HG03060 (cell line): ENCODE results near the gene FRS2.
"Not testable (repeated sequence)": the region's sequence is repeated elsewhere in the genome, so short reads cannot be mapped to it uniquely, and the experiment has no call there.

Experiments
- ATAC-seq: cut with Tn5 transposase; IDR thresholded peaks from one replicate; pipeline ENCODE4 v1.9.1; 2021; ENCODE audit warnings: low read depth, moderate number of reproducible peaks; ENCODE audit not compliant: unreplicated experiment

The FRS2 gene, protein sequence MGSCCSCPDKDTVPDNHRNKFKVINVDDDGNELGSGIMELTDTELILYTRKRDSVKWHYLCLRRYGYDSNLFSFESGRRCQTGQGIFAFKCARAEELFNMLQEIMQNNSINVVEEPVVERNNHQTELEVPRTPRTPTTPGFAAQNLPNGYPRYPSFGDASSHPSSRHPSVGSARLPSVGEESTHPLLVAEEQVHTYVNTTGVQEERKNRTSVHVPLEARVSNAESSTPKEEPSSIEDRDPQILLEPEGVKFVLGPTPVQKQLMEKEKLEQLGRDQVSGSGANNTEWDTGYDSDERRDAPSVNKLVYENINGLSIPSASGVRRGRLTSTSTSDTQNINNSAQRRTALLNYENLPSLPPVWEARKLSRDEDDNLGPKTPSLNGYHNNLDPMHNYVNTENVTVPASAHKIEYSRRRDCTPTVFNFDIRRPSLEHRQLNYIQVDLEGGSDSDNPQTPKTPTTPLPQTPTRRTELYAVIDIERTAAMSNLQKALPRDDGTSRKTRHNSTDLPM

DNA sequence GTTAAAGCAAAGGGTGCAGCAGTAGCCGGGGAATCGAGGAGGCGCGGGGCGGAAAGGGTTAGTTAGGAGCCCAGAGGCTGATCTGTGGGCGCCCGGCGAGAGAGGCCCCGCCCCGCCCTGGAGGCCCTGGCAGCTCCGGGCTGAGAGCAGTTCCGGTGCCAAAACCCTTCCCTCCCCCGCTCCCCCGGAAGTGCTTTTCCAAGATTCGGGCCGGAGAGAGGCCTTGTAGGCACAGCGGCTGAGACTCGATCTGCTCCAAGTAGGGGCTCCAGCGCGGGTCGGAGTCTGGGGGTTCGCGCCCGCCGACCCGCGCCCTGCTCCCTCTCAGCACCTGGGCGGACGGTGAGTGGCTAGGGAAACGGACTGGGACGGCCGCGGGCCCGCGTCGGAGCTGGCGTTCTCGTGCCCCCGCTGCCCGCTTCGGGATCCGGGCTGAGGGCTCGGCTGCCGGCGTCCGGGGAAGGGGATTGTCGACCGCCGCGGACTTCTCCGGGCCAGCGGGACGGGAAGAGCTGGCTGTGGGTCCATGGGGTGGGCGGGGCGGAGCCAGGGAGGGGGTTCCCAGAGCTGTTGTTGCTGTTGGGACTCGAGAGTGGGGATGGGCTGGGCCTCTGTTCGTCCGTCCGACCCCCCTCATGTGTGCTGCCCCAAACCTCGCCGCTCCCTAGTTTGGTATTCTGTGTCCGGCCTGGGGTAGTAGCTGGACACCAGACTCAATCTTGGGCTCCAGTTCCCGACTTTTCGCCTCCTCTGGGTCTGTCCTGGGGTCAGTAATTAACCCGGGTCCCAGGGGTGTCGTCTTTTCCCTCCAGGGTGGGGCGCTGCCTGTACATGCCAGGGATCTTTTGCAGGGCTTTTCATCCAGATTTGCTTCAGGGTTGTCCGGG, at the start of gene FRS2:
TSS of gene FRS2 (plus strand) at position 200 of the 887 bp plus-strand sequence. CDS start 98,643 bp downstream, outside the sequence.
- peak; percentile 76 for ATAC-seq

DNA sequence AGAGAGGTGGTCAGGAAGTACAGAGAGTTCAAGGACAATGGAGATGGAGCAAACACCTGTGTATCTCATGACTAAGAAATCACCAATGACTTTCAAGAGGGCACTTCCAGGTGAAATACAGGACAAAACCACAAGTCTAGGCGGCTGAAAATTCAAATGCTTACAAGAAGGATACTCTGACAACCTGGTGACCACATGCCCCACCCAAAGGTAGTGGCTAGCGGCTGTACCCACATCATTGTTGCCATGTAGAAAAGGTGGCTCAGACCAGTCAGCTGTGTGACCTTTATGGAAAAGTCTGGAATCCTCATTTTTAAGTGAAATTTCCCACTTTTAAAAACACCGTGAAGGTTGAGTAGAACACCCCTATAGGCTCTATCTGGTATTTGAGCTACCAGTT, 48.6 kb upstream of the FRS2 start:
- ATAC-seq, result no peak

DNA sequence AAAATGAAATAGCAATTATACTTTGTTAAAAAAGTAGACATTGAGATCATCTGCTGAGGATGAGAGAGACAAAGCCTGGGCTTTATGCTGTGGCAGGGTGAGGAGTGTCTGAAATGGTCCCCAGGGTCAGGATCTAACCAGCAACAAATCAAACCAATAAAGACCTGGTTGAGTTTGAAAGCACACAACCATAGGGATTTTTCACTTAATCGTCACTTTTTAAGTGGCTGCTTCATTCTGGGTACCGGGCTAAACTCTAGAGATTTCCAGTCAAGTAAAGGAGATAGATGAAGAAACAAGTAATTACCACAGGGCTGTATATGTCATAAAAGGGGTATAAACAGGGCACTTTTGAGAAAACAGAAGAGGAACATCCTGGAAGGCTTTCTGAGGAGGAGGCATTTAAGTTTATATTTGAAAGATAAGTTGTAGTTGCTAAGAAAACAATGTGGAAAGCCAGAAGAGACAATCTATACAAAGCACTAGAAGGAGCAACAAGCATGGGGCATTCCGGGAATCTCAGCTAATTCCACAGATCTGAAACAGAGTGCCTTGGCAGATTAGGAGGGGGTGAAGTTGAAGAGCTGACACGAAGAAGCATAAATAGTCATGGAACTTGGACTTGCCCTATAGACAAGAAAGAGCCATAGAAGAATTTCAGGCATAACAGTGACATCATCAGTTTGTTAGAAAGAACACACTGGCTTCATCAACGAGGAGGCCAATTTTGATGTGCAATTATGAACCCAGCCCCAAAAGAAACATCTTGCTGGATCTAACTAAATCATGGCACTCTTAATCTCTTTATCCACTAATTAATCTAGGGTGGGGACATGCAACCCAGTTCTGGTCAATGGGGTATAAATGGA, 46.9 kb upstream of the FRS2 start:
- ATAC-seq, result no peak

DNA sequence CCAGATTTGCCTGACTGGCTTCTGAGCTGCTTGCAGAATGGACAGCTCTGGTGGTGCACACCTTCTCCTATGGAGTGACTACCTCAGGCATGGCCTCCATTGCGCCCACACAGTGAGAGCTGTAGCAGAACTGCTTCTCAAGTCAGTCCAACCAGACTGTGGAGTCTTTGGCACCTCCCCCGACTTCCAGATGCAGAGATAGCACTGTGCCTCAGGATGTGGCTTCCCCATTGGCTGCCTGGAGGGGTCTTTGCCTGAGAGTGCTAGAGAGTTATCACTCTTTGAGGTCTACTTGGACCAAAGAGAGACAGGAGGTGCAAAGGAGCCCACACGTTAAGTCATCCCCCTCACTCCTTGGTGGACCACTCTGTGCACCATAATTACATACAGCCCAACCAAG, 44.8 kb upstream of the FRS2 start:
- ATAC-seq, result no peak

DNA sequence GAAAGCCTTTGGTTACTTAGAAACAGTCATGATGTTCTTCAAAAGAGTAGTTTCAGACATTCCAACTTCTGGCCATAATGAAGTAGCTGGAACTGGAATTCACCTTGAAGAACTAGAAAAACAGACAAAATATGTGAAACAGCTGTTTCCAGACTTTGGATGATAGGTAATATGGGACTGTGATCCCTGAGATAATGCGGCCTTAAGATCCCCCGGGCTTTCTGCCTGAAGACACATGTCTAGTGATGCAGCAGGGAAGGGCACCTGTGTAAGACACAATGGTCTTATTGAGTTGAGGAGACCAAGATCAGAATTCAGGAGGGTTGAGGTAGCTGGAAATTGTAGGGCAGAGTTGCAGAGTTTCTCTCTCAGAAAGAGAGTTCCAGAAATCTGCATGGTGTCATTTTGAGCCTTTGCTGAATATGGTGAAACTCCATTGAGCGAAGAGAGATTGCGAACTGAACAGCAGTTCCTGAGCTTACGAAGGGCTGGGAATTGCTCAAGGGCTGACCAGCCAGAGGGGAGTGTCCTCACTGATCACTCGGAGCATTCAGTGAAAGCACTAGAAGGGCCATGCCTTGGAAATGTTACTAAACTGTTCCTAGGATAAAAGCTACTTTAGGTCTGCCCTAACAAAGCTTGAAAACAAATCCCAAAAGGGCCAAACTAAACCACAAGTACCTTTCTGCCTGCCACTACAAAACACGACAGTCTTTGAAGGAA, 41.7 kb upstream of the FRS2 start:
- ATAC-seq, result no peak

DNA sequence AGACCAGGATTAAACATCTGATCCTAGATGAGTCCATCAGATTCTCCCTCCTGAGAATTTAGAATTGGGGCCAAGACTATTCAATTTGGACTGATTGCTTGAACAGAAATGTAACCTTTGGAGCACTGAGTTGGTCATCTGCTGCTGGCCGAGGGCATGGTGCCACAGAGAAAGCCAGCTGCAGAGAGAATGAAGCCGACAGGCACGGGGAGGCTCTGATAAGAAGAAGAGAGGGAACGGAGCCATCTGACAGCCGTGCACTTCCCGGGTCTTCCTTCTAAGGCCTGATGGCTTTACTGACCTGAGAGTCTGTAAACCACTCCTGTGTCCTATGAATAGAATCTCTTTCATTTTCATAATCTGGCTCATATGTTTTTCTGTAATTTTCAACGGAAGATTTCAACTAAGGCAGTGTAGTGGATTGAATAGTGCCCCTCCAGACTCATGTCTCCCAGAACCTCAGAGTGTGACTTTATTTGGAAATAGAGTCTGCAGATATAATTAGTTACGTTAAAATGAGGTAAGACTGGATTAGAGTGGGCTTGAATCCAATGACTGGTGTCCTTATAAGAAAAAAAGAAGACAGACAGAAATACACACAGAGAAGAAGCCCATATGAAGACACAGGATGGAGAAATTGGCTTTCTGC, 39.1 kb upstream of the FRS2 start:
- ATAC-seq, result no peak

DNA sequence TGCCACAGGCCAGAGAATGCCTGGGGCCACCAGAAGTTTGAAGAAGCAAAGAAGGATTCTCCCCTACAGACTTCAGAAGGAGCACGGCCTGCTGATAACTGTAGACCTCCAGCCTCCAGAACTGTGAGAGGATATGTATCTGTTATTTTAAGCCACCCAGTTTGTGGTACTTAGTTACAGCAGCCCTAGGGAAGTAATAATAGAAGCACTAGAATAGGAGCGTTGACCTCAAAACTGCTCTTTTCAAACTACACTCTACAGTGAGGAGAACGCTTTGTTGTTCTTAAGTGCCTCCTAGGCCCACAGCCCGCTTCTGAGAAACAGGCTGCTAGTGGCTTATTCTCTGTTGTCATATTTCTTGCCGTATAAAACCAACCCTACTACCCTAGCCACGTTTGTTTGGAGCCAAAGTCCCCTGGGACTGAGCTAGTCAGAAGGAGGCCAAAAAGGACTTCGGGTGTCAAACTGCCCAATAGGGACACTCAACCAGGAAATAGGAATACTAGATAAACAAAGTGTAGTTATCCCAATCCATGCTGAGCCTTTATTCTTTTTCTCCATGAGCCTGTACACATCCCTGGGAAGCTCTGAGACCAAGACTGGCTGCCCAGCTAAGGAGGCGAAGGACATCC, 38.5 kb upstream of the FRS2 start:
- no peak for ATAC-seq

DNA sequence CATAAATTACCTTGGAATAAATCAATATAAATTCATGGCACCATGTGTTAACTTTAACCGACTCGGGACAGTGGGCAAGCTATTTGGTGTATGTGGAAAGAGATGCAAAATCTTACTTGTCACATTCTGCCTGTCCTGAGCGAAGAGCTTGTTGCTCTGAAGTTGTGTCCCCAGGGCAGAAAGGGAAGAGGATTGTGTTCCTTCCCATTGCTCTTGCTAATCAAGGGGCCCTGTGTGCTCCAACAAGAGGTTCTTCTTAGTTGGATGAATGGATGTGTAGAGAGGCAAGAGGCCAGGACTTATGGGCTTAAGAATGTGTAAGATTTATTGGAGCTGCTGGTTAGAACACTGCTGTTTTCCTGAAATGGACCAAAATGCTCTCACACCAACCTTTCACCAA, 36.5 kb upstream of the FRS2 start:
- ATAC-seq, result no peak

DNA sequence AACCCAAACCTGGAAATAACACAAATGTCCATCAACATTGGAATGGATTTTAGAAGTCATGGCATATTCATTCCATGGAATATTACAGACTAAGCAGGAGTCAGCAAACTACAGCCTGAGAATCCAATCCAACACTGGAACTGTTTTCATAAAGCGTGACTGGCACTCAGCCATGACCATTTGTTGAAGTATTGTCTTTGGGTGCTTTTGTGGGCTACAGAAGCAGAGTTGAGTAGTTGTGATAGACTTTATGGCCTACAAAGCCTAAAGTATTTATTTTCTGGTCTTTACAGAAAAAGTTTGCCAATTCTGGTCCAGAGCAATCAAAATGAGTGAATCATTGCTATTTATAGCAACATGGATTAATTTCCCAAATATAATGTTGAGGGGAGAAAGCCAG, 34.5 kb upstream of the FRS2 start:
- ATAC-seq, result no peak

DNA sequence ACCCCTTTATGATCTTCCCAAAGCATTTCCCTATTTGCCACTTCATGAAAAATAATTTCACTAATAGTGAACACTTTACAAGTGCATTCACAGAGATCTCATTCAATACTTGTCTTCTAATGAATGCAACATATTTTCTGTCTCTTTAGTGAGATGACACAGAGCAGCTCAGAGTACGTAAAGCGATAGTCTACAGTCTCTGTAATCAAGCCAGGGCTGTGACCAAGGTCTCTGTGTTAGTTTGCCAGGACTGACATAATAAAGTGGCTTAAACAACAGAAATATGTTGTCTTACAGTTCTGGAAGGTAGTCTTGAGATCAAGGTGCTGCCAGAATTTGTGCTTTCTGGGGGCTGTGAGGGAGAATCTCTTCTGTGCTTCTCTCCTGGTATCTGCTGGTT, 33.1 kb upstream of the FRS2 start:
- ATAC-seq, result no peak

DNA sequence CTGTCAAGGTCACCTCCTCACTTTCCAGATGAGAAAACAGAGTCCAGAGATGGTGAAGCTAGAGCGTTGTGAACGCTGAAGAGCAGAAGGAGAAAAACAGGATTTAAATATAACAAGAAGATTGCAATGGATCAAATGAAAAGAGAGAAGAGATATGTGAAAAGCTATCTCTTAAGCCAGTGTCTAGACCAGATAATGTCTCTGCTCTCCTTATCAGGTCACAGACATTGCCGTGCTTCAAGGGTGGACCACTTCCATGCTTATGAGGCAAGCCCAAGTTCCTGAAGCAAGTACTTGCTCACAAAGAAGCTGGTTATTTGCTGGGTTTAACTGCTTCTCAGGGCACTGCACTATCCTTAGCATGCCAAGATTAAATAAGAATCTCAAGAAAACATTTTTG, 31.6 kb upstream of the FRS2 start:
- ATAC-seq, result no peak

DNA sequence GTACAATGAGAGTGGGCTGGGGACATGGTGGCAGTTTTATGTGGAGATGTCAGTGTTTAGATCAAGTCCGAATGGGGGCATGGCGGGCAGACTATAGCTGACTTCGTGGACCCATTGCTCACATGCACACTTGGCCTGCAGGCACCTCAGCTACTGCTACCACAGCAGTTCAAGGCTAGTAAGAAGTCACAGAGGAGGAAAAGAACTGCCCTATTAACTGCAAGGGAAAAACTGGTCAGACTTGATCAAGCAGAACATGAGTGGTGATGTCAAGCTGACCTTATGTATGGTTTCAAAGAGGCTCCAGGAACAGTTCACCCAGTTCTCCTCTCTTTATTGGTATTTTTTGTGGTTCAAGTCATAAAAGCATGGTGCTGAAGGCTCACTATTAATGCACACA, 30.2 kb upstream of the FRS2 start:
- no peak for ATAC-seq

DNA sequence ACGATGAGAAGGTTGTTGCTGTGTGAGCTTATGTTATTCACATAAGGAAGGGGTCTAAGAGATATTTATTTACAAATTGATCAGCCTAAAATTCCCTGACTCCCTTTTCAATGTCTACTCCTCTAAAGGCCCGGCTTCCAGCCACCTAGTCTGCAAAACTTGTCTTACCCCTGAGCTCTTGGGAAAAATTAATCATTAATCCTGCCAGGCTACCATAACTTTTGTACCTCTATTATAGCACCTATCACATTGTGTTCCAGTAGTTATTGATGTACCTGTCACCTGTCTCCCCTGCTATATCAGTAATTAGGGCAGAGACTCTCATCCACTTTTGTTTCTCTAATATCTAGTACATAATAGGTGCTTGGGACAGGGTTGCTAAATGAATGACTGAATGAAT, 29.3 kb upstream of the FRS2 start:
- ATAC-seq, result no peak

DNA sequence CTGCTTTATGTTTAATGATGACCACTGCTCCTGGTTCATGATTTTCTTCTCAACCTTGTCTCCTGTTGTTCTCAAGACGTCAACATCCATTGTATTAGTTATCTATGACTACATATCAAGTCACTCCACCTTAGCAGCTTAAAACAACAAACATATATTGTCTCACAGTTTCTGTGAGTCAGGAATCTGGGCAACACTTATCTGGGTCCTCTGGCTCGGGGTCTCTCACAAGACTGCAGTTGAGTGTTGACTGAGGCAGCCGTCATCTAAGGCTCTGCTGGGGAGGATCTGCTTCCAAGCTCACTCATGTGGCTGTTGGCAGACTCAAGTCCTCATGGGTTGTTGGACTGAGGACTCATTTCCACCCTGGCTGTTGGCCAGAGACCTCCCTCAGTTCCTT, 27.3 kb upstream of the FRS2 start:
- ATAC-seq, result no peak

DNA sequence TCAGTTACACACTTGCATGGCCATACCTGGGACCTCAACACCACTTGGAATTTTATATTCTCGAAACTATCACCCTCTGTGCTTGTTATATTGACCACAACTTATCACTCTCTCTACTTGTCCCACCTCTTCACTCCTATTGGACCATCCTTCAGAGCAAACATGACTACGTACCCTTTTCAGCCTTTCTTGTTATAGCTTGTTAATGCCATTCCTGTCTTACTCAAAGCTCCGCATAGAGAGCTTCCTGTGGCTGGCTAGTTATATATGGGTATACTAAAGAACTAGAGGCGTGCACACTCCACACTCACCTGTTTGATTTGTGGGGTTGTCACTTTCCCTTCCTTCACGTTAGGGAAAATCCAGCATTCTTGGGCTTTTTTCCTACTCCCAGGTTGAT, 26.3 kb upstream of the FRS2 start:
- ATAC-seq, result no peak

DNA sequence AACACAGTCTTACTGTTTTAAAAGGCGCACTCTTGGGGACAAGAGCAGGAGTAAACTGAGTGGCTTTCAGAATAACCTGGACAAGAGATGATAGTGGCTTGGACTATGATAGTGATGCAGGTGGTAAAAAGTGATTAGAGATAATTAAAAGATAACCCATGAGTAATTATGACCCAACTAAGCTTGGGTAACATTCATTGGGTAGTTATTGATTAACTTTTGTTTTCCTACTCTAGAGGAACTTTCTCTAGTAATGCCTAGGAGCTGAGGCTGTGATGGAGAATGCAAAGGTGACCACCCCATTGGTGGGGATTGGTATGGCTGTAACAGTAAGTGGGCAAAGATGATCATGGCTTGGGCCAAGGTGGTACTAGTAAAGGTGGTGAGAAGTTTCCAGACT, 22.3 kb upstream of the FRS2 start:
- no peak for ATAC-seq

DNA sequence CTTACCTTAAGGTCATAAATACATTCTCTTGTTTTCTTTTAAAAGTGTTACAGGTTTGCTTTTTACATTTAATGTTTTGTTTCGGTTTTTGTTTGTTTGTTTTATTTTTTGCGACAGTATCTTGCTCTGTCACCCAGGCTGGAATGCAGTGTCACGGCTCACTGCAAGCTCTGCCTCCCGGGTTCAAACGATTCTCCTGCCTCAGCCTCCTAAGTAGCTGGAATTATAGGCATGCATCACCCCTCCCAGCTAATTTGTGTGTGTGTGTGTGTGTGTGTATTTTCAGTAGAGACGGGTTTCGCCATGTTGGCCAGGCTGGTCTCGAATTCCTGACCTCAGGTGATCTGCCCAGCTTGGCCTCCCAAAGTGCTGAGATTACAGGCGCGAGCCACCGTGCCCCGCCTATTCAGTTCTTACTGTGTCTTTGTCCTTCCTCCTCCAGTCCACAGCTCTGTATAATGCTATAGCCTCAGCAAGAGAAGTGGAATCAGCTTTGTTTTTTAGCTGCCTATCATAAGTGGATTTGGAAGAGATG, 17.5 kb upstream of the FRS2 start:
- not testable (repeated sequence) for ATAC-seq

DNA sequence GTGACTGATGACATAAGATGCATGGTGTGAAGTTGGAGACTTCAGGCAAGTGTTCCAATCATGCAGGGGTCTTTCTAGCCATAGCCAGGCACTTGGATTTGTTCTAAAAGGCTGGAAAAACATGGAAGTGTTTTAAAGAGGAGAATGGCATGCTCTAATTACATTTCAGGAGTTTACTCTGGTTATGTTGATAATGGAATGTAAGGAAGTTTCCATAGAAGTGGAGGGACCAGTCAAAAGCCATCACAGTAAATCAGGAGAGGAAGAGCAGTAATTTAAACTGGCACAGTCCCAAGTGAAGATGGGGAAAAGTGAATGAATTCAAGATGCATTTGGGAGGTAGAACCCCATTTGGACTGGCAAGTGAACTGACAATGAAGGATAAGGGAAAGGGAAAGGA, 13.9 kb upstream of the FRS2 start:
- ATAC-seq, result no peak

DNA sequence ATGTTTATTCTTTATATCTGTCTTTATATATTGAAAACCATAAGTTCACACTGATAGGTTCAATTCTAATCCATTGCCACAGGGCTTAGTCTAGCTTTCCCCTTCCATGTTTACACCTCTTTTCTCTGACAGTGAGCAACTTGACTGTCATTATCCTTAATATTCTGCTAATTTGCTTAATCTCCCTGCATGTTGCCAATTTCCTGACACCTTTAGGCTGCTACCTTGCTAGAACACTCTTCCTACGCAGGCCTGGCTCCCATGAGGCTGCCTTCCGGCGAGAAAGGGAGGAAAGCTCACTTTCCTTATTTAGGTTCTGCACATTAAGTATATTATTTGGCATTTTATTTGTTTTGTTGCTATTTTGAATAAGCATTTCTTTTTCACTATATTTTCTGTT, 12.8 kb upstream of the FRS2 start:
- no peak for ATAC-seq
